Measurements from ENCODE around the gene CDK8. TPM values are rescaled to one million over a fixed set of nuclear protein-coding genes. Genes with fewer than 3 reads are reported as not detected.

Gene CDK8
- total RNA-seq, 1 donor = 17.7 TPM

DNA sequence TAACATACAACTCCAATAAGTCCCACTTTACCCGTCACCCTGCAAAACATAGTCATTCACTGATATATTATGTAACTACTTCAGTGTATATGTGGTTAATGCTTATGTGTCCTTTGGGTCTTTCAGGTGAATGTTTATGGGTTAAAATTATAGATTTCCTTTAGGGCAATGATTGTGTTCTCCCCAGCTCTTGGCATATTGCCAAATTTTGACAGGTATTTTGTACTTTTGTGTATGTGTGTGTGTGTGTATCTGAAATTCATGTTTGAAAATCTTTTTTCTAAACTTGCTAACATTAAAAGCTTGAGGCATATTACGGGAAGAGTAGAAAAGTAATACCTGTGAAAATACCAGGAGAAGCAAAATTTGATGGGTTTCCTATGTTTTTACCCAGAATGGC lies 8.2 kb downstream of the CDK8 start:
- TF ChIP-seq, protein P1, sequence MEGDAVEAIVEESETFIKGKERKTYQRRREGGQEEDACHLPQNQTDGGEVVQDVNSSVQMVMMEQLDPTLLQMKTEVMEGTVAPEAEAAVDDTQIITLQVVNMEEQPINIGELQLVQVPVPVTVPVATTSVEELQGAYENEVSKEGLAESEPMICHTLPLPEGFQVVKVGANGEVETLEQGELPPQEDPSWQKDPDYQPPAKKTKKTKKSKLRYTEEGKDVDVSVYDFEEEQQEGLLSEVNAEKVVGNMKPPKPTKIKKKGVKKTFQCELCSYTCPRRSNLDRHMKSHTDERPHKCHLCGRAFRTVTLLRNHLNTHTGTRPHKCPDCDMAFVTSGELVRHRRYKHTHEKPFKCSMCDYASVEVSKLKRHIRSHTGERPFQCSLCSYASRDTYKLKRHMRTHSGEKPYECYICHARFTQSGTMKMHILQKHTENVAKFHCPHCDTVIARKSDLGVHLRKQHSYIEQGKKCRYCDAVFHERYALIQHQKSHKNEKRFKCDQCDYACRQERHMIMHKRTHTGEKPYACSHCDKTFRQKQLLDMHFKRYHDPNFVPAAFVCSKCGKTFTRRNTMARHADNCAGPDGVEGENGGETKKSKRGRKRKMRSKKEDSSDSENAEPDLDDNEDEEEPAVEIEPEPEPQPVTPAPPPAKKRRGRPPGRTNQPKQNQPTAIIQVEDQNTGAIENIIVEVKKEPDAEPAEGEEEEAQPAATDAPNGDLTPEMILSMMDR (IDR thresholded peaks at IDR 0.05; ENCODE audit: extremely low read depth, low read depth, low read length) = no peak
- peaks cover 50% of the 10 kb centered on the region for H4K20me1 ChIP-seq (ENCODE audit: insufficient read depth, low read length)
- H3K27me3 ChIP-seq (ENCODE audit: insufficient read depth, low read length) = no peaks in the 10 kb centered on the region
- no peaks in the 10 kb centered on the region for H3K4me1 ChIP-seq (ENCODE audit: insufficient read depth, low read length)
- H3K4me2 ChIP-seq (ENCODE audit: insufficient read depth, low read length) = no peak overlapping the region
- DNase-seq (ENCODE audit: insufficient read length, low spot score, missing footprints) = no peak
- no peak overlapping the region for H3K4me3 ChIP-seq (ENCODE audit: insufficient read depth, low read length)
- H3K9me3 ChIP-seq (ENCODE audit: low read depth, low read length) = no peaks in the 10 kb centered on the region
- no peaks in the 10 kb centered on the region for H3K36me3 ChIP-seq (ENCODE audit: insufficient read depth, low read length)
- H2AFZ ChIP-seq (ENCODE audit: low read length) = no peak overlapping the region
- no peak overlapping the region for H3K27ac ChIP-seq (ENCODE audit: low read depth, low read length)
- peaks cover 95% of the 10 kb centered on the region for H3K79me2 ChIP-seq (ENCODE audit: insufficient read depth, low read length)

DNA sequence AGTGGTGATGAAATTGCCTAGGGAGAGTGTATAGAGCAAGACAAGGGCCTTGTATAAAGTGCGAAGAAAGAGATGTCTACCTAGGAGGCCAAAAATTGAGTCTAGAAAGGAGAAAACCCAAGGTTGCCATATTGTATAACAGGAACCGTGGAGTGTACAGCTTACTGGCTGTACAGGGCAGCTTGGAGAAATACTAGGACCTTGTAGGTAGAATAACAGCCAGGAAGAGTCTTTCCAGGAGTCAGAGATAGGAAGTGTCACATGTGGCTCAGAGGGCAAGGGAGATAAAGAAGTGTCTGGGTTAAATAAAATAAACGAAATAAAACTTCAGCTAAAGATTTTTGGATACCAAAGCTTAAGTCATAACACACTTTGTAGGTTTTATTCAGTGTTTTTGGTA lies 12.4 kb downstream of the CDK8 start:
- TF ChIP-seq, protein P1 (IDR thresholded peaks at IDR 0.05; ENCODE audit: extremely low read depth, low read depth, low read length) = no peak
- Histone ChIP-seq H4K20me1 (ENCODE audit: insufficient read depth, low read length) (peaks cover 47% of the 10 kb centered on the region), H3K27me3 (ENCODE audit: insufficient read depth, low read length) (no peaks in the 10 kb centered on the region), H3K36me3 (ENCODE audit: insufficient read depth, low read length) (no peaks in the 10 kb centered on the region), H3K4me1 (ENCODE audit: insufficient read depth, low read length) (no peaks in the 10 kb centered on the region), H3K4me3 (ENCODE audit: insufficient read depth, low read length) (no peak overlapping the region), H3K9me3 (ENCODE audit: low read depth, low read length) (no peaks in the 10 kb centered on the region), H3K79me2 (ENCODE audit: insufficient read depth, low read length) (peaks cover 88% of the 10 kb centered on the region), H3K4me2 (ENCODE audit: insufficient read depth, low read length) (no peak overlapping the region), H3K27ac (ENCODE audit: low read depth, low read length) (no peak overlapping the region), H2AFZ (ENCODE audit: low read length) (no peak overlapping the region)
- no peak for DNase-seq (ENCODE audit: insufficient read length, low spot score, missing footprints)

DNA sequence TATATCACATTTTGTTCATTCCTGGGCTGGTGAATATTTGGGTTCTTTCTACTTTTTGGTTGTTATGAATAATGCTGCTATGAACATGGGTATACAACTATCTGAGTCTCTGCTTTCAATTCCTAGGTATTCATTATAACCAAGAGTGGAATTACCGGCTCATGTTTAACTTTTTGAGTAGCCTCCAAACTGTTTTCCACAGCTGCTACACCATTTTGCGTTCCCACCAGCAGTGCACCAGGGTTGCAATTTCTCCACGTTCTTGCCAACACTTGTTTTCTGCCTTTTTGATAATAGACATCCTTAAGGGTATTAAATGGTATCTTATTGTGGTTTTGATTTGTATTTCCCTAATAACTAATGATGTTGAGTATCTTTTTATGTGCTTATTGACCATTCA lies 16.8 kb downstream of the CDK8 start:
- H3K27me3 ChIP-seq (ENCODE audit: insufficient read depth, low read length) = no peaks in the 10 kb centered on the region
- H3K4me3 ChIP-seq (ENCODE audit: insufficient read depth, low read length) = no peak overlapping the region
- no peaks in the 10 kb centered on the region for H3K9me3 ChIP-seq (ENCODE audit: low read depth, low read length)
- TF ChIP-seq, protein P1 (IDR thresholded peaks at IDR 0.05; ENCODE audit: extremely low read depth, low read depth, low read length) = no peak
- peaks cover 72% of the 10 kb centered on the region for H3K79me2 ChIP-seq (ENCODE audit: insufficient read depth, low read length)
- H3K4me1 ChIP-seq (ENCODE audit: insufficient read depth, low read length) = no peaks in the 10 kb centered on the region
- H3K4me2 ChIP-seq (ENCODE audit: insufficient read depth, low read length) = no peak overlapping the region
- no peak overlapping the region for H2AFZ ChIP-seq (ENCODE audit: low read length)
- H3K36me3 ChIP-seq (ENCODE audit: insufficient read depth, low read length) = no peaks in the 10 kb centered on the region
- peaks cover 30% of the 10 kb centered on the region for H4K20me1 ChIP-seq (ENCODE audit: insufficient read depth, low read length)
- DNase-seq (ENCODE audit: insufficient read length, low spot score, missing footprints) = no peak
- H3K27ac ChIP-seq (ENCODE audit: low read depth, low read length) = no peak overlapping the region

DNA sequence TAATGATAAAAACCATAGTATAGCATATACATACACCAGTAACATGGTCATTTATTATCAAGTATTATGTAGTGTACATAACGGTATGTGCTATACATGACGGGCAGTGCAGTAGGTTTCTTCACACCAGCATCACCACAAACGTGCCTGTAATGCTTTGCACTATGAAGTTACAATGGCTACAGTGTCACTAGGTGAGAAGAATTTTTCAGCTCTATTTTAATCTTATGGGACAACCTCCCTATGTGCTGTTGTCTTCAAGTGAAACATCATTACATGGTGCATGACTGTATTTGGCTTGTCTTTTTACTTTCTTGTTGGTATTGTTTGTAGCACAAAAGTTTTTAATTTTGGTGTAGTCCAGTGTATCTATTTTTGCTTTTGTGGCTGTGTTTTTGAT lies 18.7 kb downstream of the CDK8 start:
- Histone ChIP-seq H3K79me2 (ENCODE audit: insufficient read depth, low read length) (peaks cover 71% of the 10 kb centered on the region), H4K20me1 (ENCODE audit: insufficient read depth, low read length) (peaks cover 19% of the 10 kb centered on the region), H2AFZ (ENCODE audit: low read length) (no peak overlapping the region), H3K27ac (ENCODE audit: low read depth, low read length) (no peak overlapping the region), H3K9me3 (ENCODE audit: low read depth, low read length) (no peaks in the 10 kb centered on the region), H3K4me2 (ENCODE audit: insufficient read depth, low read length) (no peak overlapping the region), H3K4me1 (ENCODE audit: insufficient read depth, low read length) (no peaks in the 10 kb centered on the region), H3K36me3 (ENCODE audit: insufficient read depth, low read length) (no peaks in the 10 kb centered on the region), H3K27me3 (ENCODE audit: insufficient read depth, low read length) (no peaks in the 10 kb centered on the region), H3K4me3 (ENCODE audit: insufficient read depth, low read length) (no peak overlapping the region)
- DNase-seq (ENCODE audit: insufficient read length, low spot score, missing footprints) = no peak
- TF ChIP-seq, protein P1 (IDR thresholded peaks at IDR 0.05; ENCODE audit: extremely low read depth, low read depth, low read length) = no peak

Data from osteoblast (primary cell).